NCI-H526 treated with DMSO at 0.1 percent for 48 hours (cell line): Measurements from ENCODE around the gene ZNF792.
"Not testable (repeated sequence)": the region's sequence is repeated elsewhere in the genome, so short reads cannot be mapped to it uniquely, and the experiment has no call there.

Source experiments
- DNase-seq: peaks from one replicate; lab custom pipeline; 2025; lab: John Stamatoyannopoulos, UW

ZNF792 gene

GRCh38 chr19:34998777-34999497 is 34.9 kb upstream of the ZNF792 start:
- DNase-seq, result no peak

- DNase-seq, result not testable (repeated sequence)
Measured at GRCh38 chr19:34998224-34998623, 34.2 kb upstream of the ZNF792 start.

GRCh38 chr19:34997071-34997617 is 33.1 kb upstream of the ZNF792 start:
- DNase-seq, result no peak

- DNase-seq, result no peak
Measured at GRCh38 chr19:34995551-34995950, 31.5 kb upstream of the ZNF792 start.

- DNase-seq, result no peak
Measured at GRCh38 chr19:34994643-34995541, 30.9 kb upstream of the ZNF792 start.

- DNase-seq, result no peak
Measured at GRCh38 chr19:34994286-34994642, 30.2 kb upstream of the ZNF792 start.

GRCh38 chr19:34992582-34992981 is 28.6 kb upstream of the ZNF792 start:
- not testable (repeated sequence) for DNase-seq

- DNase-seq, result no peak
Measured at GRCh38 chr19:34991542-34992333, 27.7 kb upstream of the ZNF792 start.

- no peak for DNase-seq
Measured at GRCh38 chr19:34990578-34991192, 26.7 kb upstream of the ZNF792 start.

GRCh38 chr19:34989298-34989697 is 25.3 kb upstream of the ZNF792 start:
- DNase-seq, result no peak

- DNase-seq, result no peak
Measured at GRCh38 chr19:34988119-34988518, 24.1 kb upstream of the ZNF792 start.

GRCh38 chr19:34985249-34986022 is 21.4 kb upstream of the ZNF792 start:
- DNase-seq, result no peak

- DNase-seq, result no peak
Measured at GRCh38 chr19:34984287-34984686, 20.3 kb upstream of the ZNF792 start.

GRCh38 chr19:34983786-34984185 is 19.8 kb upstream of the ZNF792 start:
- no peak for DNase-seq

- no peak for DNase-seq
Measured at GRCh38 chr19:34982275-34982674, 18.2 kb upstream of the ZNF792 start.

GRCh38 chr19:34979819-34980640 is 16.0 kb upstream of the ZNF792 start:
- no peak for DNase-seq

- DNase-seq, result no peak
Measured at GRCh38 chr19:34976611-34977010, 12.6 kb upstream of the ZNF792 start.

- DNase-seq, result no peak
Measured at GRCh38 chr19:34975056-34975455, 11.0 kb upstream of the ZNF792 start.

GRCh38 chr19:34974646-34975045 is 10.6 kb upstream of the ZNF792 start:
- no peak for DNase-seq

- no peak for DNase-seq
Measured at GRCh38 chr19:34972163-34972705, 8.2 kb upstream of the ZNF792 start.
